ENCODE measurements around the gene ELP4.

DNA sequence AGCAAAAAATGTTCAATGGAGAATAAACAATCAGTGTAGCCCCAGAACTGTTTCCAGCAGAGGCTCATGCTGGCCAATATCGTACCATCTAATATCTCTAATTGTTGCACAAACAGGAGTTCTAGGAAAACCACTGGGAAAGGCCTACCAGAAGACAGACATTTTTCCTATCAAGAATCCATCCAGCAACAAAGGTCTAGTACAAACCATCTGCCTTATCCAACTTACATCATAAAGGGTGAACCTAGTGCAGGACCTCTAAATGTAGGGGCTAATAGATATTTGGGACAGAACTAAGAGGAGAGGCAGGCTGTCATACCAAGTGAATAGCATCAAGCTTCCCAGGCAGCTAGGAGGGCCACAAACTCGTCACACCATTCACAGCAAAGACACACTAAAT, 282.9 kb downstream of the ELP4 start:
- no peak for TF ChIP-seq GATA2 (IDR thresholded peaks at IDR 0.05; ENCODE audit: low read depth, low read length)
- no peak for TF ChIP-seq GATA3 (IDR thresholded peaks at IDR 0.05; ENCODE audit: low read depth, low read length)

Data from SH-SY5Y (cell line).